ENCODE measurements around the gene NOL3.

NOL3 gene

DNA sequence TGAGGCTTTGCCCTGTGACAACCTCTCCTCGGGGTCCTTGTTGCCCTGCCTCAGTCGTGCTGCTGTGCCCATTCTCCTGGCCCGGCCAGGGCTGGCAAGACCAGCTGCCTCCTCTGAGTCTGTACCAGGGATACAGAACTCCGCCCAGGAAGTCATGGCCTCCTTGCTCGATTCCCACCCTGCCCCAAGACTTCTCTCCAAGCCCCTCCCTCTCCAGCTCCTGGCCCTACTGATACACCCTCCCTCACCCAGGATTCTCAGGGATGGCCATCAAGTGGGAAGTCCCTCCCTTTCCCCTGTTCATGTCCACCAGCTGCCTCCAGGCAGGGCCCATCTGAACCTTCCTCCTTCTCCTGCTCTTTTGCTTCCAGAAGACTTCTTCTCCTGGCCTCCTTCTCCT, 45.4 kb downstream of the NOL3 start:
- TF ChIP-seq, protein P1, sequence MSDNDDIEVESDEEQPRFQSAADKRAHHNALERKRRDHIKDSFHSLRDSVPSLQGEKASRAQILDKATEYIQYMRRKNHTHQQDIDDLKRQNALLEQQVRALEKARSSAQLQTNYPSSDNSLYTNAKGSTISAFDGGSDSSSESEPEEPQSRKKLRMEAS (IDR thresholded peaks at IDR 0.05) = no peak
- TF ChIP-seq TAF1 (IDR thresholded peaks at IDR 0.05; ENCODE audit: low read depth) (no peak), EP300 (IDR thresholded peaks at IDR 0.05; ENCODE audit: borderline replicate concordance) (no peak), YY1 (IDR thresholded peaks at IDR 0.05; ENCODE audit: low read depth) (no peak), RAD21 (IDR thresholded peaks at IDR 0.05; ENCODE audit: low read depth) (no peak), CEBPB (IDR thresholded peaks at IDR 0.05) (no peak), ZBTB7A (IDR thresholded peaks at IDR 0.05; ENCODE audit: low read depth) (no peak), TEAD4 (IDR thresholded peaks at IDR 0.05) (no peak), TCF12 (IDR thresholded peaks at IDR 0.05; ENCODE audit: low read depth) (no peak), EGR1 (IDR thresholded peaks at IDR 0.05) (no peak), NFIC (IDR thresholded peaks at IDR 0.05) (no peak), CREB1 (IDR thresholded peaks at IDR 0.05; ENCODE audit: low read depth) (no peak), FOXM1 (IDR thresholded peaks at IDR 0.05; ENCODE audit: borderline replicate concordance, low read depth) (no peak)
- TF ChIP-seq, protein P2, sequence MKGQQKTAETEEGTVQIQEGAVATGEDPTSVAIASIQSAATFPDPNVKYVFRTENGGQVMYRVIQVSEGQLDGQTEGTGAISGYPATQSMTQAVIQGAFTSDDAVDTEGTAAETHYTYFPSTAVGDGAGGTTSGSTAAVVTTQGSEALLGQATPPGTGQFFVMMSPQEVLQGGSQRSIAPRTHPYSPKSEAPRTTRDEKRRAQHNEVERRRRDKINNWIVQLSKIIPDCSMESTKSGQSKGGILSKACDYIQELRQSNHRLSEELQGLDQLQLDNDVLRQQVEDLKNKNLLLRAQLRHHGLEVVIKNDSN (IDR thresholded peaks at IDR 0.05) = no peak
- TF ChIP-seq, protein P3, sequence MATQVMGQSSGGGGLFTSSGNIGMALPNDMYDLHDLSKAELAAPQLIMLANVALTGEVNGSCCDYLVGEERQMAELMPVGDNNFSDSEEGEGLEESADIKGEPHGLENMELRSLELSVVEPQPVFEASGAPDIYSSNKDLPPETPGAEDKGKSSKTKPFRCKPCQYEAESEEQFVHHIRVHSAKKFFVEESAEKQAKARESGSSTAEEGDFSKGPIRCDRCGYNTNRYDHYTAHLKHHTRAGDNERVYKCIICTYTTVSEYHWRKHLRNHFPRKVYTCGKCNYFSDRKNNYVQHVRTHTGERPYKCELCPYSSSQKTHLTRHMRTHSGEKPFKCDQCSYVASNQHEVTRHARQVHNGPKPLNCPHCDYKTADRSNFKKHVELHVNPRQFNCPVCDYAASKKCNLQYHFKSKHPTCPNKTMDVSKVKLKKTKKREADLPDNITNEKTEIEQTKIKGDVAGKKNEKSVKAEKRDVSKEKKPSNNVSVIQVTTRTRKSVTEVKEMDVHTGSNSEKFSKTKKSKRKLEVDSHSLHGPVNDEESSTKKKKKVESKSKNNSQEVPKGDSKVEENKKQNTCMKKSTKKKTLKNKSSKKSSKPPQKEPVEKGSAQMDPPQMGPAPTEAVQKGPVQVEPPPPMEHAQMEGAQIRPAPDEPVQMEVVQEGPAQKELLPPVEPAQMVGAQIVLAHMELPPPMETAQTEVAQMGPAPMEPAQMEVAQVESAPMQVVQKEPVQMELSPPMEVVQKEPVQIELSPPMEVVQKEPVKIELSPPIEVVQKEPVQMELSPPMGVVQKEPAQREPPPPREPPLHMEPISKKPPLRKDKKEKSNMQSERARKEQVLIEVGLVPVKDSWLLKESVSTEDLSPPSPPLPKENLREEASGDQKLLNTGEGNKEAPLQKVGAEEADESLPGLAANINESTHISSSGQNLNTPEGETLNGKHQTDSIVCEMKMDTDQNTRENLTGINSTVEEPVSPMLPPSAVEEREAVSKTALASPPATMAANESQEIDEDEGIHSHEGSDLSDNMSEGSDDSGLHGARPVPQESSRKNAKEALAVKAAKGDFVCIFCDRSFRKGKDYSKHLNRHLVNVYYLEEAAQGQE (IDR thresholded peaks at IDR 0.05; ENCODE audit: low read depth) = no peak

DNA sequence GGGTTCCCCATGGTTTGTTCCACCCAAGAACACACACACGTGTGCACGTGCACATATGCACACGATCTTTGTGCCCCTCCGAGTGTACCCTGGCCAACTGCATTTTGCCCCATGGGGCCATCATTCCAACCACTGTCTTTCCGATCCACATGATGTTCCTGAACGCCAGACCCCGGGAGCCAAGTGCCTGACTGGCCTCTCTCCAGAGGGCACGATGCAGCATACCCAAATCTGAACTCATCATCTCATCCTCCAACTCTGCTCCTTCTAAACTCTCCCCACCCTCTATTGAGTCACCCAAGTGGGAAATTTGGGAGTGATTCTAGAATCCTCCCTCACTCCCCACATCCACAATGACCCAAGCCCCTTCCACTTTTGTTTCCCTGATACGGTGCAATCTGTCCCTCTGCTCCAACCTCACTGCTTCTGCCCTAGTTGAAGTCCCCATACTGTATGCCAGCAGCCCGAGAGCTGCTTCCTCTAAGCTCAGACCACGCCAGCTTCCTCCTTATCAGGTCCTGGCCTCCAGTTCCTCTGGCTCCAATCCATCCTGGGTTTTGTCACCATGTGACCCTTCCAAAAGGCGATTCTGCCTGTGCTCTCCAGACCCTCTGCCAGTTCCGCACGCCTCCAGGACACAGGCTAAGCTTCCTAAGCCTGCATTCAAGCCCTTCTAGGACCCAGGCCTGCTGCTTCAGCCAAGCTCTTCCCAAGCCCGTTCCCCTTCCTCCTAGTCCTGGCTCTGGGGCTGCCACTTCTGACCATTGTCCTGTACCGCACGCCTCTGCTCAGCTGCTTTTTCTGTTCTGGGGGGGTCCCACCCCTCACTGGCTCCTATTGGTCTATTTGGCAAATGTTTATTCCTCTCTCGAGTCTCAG, 46.5 kb downstream of the NOL3 start:
- no peak for TF ChIP-seq RAD21 (IDR thresholded peaks at IDR 0.05; ENCODE audit: low read depth)
- TF ChIP-seq, protein P1 (IDR thresholded peaks at IDR 0.05) = no peak
- no peak for TF ChIP-seq ZBTB7A (IDR thresholded peaks at IDR 0.05; ENCODE audit: low read depth)
- no peak for TF ChIP-seq EP300 (IDR thresholded peaks at IDR 0.05; ENCODE audit: borderline replicate concordance)
- TF ChIP-seq, protein P3 (IDR thresholded peaks at IDR 0.05; ENCODE audit: low read depth) = no peak

DNA sequence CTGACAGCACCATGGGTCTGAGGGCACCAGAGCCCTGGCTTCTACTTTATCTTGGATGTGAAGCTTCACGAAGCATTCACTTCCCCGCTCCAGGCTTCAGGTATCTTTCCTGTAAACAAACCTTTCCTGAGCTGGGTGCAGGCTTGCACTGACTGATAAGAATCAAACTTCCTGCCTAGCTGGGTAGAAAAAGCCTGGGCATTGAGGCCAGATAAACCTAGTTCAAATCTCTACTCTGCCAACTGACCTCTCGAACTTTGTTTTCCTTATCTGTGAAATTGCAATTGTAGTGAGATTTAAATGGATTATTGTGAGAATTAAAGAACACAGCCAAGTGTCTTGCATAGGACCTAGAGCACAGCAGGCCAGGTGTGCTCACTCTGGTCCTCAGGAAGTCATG, 53.7 kb downstream of the NOL3 start:
- TF ChIP-seq EP300 (IDR thresholded peaks at IDR 0.05; ENCODE audit: borderline replicate concordance) = no peak
- TF ChIP-seq RAD21 (IDR thresholded peaks at IDR 0.05; ENCODE audit: low read depth) = no peak
- TF ChIP-seq CREB1 (IDR thresholded peaks at IDR 0.05; ENCODE audit: low read depth) = no peak
- no peak for TF ChIP-seq TEAD4 (IDR thresholded peaks at IDR 0.05)
- TF ChIP-seq ZBTB7A (IDR thresholded peaks at IDR 0.05; ENCODE audit: low read depth) = no peak
- no peak for TF ChIP-seq NFIC (IDR thresholded peaks at IDR 0.05)
- no peak for TF ChIP-seq FOXM1 (IDR thresholded peaks at IDR 0.05; ENCODE audit: borderline replicate concordance, low read depth)
- TF ChIP-seq TCF12 (IDR thresholded peaks at IDR 0.05; ENCODE audit: low read depth) = no peak
